ENCODE results near the gene UMAD1. TPM values are rescaled to one million over a fixed set of nuclear protein-coding genes. Genes with fewer than 3 reads are reported as not detected.

UMAD1 gene
- polyA plus RNA-seq (ENCODE audit: insufficient read length): 19.2 TPM
- long read RNA-seq, donor 1, partial matches to known transcripts: 0 of 1 reads
- long read RNA-seq, donor 1, other reads (novel, unspliced or antisense): 0 of 1 reads
- long read RNA-seq, donor 2: 0 reads
- long read RNA-seq, donor 3: 0 reads
- long read RNA-seq, donor 4: 0 reads
- long read RNA-seq, donor 5, partial matches to known transcripts: 0 of 9 reads
- long read RNA-seq, donor 5, other reads (novel, unspliced or antisense): 6 of 9 reads
- long read RNA-seq, donor 6, partial matches to known transcripts: 0 of 8 reads
- long read RNA-seq, donor 6, other reads (novel, unspliced or antisense): 8 of 8 reads
- long read RNA-seq, donor 7, partial matches to known transcripts: 0 of 2 reads
- long read RNA-seq, donor 7, other reads (novel, unspliced or antisense): 0 of 2 reads
- long read RNA-seq, donor 8: 0 reads

DNA sequence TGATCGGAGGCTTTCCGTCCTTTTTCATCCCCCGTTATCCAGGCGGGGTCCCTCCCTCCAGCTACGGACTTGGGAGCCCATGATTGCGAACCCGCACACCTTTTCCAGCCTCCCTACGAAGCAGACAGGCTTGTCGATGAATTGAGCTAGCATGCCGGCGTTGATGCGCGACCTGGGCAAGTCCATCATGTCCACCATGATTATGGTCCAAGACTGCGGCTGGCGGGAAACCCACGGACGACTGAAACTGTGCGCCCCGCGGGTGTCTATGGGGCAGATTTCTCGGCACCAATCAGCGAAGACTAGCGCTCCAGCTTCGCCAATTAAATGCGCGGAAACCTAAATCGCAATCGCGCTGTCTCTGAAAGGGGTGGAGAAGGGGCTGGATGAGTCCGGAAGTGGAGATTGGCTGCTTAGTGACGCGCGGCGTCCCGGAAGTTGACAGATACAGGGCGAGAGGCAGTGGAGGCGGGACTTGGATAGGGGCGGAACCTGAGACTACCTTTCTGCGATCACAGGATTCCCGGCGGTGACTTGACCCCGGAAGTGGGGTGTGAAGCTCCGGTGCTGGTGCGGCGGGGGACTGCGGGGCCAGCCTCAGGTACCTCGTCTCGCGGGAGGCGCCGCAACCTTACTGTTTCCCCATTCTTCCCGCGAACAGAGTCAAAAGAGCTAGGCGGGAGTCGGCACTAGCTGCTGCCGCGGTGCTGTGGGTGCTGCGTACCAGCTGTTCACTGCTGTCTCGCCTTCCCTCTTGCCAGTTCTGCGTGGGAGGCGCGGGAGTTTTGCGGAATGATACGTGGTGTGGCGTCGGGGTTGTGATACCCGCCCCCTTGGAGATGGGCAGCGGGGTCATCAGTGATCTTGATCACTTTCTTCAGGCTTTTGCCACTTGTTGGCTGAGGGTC lies at the start of gene UMAD1:
UMAD1 (plus strand) TSS at position 532 of the 908 bp plus-strand sequence. CDS start 32,620 bp downstream, outside the sequence.
- DNase-seq: peak; percentile 99

DNA sequence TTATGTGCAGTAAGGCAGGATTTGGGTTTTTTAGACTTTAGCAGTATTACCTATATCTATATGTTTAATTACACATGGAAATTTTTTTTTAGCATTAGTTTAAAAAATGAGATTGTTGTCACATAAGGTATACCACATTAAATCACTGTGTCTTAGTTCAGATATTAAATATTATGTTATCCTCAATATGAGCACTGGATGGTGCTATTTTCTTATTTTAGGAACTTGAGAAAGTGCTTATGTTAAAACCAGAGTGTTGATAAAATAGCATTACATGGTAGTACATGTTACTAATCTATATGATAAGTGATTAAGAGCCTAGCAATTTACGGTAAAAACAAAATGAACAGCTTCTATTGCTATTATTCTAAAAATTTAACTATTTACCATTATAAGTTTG lies 45.1 kb upstream of the UMAD1 start:
- peak; percentile 10 for DNase-seq

DNA sequence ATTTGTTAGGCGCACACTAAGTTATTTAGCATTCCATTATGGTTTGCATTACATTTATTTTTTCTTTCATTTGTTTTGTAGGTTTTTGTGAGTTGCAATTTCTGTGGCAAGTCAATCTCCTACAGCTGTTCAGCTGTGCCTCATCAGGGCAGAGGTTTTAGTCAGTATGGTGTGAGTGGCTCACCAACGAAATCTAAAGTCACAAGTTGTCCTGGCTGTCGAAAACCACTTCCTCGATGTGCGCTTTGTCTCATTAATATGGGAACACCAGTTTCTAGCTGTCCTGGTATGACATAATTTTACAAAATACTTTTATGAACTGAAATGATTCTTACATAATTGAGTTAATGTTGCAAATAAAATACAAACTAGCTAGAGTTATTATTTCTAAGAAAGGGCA lies 44.4 kb upstream of the UMAD1 start:
- no peak for DNase-seq

DNA sequence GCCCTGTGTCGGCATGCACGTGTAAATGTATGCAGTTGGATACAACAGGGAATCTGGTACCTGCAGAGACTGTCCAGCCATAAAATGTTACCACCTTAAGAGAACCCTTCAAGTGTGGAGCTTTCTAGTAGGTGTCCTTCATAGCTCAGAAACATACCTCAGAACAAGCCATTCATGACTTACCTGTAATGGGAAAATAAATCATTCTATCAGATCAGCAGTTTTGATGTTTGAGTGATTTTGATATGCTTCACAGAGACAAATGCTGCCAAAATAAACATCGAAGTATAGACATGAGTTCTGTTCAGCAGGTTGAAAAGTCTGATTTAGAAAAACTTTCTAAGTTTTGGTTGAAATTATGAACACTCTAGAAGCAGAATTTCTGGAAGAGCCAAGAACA lies 33.5 kb upstream of the UMAD1 start:
- DNase-seq: peak; percentile 2

DNA sequence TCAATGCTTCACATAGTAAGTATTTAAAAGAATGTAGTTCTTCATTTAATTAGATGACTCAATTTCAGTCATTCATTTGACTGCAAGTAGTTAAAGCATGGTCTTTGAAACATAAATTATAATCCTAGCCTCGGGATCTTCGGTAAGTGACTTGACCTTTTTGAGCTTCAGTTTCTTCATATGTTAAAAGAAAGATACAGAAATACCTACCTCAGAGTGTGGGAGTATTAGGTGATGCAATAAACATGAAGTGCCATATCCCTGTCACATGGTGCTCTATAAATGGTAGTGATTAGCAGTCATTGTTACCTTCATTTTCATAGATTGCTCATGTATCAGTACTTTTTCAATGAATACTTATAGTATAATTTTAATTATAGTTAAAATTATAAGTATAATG lies 31.2 kb upstream of the UMAD1 start:
- DNase-seq: no peak

DNA sequence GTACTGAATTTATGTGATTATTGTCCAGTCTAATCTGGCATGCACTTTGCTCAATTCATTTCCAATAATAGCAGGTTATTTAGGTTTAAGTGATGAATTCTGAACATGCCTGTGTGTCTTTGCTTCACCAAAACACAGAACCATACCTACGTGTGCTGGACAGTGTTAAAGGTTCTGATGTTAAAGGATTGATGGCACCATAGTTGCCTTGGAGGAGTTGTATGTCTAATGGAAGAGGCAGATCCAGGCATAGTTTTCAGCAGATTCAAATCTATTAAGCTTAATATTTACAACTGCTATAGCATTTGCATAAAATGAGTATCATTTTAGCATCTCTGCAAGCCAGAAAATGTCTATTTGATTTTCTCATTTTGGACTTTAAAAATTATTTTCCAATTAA lies 28.0 kb upstream of the UMAD1 start:
- DNase-seq: no peak

DNA sequence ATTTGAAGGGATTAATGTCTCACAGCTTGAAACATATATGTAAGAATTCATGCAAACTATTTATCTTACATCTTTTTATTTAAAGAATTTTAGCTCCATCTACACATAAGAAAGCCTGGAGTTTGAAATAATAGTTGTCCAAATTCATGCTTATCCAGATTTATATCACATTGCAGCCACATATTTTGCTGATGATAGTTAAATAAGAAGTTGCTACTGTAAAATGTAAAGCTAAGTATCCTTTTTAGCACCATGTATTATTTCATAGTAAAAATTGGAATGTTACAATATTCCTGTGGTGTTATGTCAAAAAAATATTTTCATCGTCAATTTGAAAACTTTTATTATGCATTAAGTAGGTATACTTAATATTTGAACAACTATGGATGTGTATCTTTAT lies 27.3 kb upstream of the UMAD1 start:
- DNase-seq: no peak

DNA sequence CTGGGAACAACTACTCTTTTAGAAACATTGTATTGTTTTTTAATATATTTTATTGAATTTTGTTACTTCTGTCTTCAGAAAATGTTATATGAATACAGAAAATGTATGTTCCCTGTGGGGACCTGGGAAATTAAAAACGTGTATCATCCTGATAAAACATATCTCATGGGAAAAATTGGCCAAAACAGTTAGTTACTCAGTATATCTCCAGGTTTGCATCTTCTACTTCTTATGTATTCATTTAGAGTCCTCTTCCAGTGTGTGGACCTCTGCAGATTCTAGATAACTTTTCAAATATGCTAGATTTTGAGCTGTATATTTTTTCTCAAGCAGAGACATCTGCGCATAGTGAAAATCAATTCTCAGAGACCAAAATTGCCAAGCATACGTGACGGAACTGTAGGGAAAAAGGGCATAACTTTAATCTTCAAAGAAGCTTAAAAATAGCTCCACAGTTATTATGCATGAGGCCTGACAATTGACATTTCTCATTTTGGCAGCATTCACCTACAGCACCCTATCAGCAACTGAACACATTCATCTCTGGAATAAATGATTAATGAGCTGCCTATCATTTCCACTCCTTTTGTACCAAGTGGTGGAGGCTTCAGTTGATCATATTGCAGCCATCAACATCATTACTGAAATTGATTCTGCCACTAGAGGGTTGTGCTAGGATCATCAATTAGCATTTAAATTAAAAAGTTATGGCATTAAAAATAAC lies 26.4 kb upstream of the UMAD1 start:
- DNase-seq: no peak

DNA sequence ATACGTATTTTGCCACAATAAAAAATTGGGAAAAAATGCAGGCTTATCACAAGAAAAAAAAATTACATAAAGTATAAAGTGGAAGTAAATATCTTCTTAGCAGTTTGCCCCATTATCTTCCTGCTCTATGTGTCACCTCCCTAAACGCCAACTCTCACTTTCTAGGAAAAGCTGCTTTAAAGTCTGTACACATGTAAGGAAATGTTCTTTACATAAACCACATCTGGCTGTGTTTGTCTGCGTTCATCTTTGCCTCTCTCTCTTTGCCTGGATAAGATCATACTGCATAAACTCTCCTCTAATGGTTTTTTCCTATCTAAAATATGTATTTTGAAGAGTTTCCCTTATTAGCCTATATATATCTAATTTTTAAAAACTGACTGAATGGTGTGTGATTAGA lies 23.0 kb upstream of the UMAD1 start:
- no peak for DNase-seq

DNA sequence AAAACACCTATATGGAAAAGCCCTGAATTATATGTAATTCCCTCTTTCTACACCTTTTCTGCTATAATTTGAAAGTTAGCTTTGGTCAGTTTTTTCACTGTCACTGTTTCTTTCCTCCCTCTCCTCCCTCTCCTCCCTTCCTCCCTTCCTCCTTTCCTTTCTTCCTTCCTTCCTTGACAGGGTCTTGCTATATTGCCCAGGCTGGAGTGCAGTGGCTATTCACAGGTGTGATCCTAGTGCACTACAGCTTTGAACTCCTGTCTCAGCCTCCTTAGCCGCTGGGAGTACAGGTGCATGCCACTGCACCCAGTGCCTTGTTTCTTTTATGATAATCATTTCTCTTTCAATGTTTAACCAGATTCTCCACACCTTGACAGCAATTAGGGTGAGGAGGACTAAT lies 22.1 kb upstream of the UMAD1 start:
- DNase-seq: no peak

DNA sequence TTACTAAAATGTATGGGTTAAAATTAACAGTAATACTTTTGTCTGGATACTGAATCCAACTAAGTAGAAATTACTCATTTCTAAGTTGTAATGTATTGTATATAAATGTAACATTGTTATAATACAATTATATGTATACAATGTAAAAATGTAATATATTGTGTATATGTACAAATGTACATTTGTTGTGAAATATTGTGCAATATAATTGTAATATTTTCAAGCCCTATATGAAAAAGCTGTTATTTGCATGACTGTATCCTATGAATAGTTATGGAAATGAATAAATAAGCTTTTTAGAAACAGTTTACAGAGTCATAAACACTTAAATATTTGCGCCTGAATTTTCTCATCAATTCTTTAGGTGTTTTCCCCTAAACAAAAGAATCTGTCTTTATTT lies 20.3 kb upstream of the UMAD1 start:
- DNase-seq: no peak

DNA sequence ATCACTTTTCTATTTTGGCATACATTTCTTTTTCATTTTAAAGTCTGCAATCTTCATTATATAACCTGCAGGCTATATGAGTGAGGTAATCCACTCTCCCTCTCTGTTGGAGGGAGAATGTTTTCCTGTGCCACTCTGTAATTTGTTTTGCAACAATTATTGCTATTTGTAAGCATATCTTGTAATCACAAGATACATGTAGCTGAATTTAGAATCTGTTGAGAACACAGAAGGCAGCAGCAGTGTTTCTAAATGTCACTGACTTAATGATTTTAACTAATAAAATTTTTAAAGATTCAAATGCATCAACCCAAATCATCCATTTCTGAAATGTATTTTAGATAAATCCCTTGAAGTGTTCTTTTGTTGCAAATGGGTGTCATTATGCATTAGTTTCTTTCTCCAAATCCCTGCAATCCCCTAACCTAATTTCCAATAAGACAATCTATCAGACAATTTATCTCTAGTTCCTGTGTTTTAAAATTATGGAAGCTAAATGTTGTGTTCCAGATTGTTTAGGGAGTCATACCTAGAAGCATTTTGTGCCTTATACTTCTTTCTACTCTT lies 19.8 kb upstream of the UMAD1 start:
- no peak for DNase-seq

DNA sequence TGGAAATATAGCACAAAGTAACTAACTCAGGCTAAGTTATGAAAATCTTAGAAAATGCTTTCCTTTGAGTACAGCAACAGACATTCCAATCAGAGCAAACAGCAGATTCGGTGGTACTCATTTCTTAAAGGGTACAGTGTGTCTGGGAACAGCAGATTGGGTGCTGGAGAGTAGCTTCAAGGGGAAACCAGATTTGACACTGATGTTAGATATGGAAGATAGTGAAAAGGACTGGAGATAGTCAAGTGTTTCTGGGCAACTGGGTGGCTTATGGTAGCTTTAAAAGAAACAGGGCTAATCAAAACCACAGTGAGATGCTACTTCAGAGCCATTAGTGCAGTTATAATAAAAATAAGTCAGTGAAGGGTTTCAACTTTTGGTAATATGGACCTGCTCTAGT lies 12.1 kb upstream of the UMAD1 start:
- DNase-seq: no peak

DNA sequence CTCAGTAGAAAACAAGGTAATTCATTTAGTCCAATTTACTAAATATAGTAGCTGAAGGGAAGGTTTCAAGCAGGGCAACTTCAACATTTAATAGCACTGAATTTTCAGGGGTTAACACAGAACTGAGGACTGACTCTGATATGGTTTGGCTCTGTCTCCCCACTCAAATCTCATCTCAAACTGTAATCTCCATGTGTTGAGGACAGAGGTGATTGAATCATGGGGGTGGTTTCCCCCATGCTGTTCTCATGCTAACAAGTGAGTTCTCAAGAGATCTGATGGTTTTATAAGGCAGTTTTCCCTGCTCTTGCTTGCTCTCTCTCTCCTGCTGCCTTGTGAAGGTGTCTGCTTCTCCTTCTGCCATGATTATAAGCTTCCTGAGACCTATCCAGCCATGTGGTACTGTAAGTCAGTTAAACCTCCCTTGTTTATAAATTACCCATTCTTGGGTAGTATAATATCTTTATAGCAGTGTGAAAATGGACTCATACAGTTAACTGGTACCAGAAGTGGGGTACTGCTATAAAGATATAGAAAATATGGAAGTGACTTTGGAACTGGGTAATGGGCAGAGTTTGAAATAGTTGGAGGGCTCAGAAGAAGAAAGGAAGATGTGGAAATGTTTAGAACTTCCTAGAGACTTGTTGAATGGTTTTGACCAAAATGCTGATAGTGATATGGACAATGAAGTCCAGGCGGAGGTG lies 9.8 kb upstream of the UMAD1 start:
- DNase-seq: no peak

DNA sequence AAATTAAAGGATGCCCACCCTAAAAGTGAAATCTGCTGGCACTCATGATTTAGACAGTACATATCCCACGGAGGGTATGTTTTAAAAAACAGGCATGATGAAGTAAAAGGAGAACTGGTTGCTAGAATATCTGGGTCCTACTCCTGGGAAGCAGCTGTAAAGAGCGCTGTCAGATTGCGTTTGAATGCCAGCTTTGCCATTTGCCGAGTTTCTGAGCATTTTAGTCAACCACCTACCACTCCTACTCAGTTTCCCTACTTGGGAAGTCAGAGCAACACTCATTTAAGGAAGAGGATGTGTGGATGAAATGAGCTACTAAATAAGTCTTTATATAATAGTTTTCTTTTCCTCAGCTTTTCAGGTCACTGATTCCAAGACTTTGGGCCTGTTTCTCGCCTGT lies 1.1 kb upstream of the UMAD1 start:
- DNase-seq: no peak

DNA sequence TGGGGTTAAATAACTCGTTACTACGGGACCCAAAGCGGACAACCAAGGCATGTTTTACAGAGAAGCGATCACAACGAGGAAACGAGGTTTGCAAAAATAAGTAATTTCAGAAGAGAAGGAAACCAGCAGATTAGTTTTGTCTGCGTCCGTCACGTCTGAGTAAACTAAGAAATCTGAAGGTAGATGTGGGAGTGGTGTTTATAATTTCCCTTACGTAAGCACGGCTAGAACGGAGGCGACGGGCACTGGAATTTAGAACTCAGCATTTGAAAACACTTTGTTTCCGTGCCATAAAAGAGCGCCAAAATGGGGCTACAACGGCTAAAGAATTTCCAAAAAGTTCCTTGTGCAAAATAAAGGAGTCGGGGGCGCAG lies 718 bp upstream of the UMAD1 start:
- DNase-seq: no peak

DNA sequence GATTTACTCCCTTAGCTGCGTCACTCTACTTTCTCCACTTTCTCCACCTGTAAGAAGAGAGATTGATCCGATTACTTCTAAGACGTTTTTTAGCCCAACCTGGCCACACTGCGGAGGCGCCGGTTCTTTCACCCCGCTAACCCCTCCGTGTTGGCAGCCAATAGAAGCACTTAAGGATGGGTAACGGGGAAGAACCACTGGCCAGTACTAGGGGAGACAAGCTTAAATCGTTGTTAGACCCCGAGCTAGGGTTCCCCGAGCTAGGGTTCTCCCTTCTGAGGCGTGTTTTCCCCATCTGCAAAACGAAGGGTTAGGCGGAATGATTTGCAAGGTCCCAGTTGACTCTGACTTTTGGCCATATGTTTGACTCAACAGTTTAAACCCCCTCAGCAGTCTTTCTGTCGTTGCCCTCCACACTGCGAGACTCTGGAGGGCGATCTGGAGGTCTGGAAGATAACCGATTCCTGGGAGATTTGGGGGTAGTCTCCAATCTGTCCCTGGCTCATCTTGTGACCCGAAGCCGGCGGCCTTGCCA lies 644 bp downstream of the UMAD1 start:
- no peak for DNase-seq

DNA sequence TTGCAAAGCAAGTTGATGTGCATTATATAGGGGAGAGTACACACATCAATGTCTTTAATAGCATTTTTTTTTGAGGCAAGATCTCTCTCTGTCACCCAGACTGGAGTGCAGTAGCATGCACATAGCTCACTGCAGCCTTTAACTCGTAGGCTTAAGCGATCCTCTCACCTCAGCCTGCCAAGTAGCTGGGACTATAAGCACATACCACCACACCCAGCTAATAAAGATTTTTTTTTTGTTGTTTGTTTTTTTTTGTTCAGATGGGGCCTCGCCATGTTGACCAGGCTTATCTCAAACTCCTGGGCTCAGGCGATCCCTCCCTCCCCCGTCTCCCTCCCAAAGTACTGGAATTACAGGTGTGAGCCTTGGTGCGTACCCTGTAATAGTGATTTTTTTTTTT lies 1.5 kb downstream of the UMAD1 start:
- no peak for DNase-seq

DNA sequence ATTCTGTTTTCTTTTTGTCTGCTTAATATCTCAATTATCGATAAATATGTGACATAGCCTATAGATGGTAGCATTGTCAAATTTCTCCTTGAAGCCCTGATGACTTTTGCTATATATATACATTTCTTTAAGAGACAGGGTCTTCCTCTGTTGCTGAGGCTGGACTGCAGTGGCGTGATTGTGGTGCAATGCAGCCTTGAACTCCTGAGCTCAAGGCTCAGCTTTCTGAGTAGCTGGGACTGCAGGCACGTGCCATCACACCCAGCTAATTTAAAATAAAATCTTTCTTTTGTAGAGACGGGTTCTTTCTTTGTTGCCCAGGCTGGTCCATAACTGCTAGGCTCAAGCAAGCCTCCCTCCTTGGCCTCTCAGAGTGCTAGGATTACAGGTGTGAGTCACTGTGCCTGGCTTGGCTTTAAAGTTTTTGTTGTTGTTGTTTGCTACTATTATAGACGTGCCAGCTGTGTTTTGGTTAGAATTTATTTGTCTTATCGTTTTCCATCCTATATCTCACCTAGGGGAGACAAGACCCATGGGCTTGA lies 7.0 kb downstream of the UMAD1 start:
- DNase-seq: no peak

DNA sequence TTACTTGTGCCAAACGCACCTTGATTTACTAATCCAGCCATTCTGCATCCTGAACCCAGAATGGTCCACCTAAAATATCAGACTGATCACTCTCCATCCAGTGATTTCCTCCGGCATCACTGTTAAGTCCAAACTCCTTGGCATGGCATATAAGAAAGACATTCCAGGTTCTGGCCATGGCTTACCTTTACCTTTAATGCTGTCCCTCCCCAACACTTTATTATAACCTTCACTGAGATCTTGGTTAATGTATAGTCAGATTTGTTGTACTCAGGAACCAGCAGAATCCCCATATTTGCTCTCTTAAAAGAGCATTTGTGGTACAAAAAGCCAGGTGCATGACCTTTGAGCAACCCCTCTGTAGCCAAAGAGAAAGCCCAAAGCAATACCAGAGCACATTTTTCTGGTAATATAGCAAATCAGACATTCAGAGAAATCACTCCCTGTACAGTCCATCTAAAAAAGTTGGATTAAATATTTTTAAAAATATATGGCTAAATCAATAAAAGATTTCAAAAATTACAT lies 10.2 kb downstream of the UMAD1 start:
- no peak for DNase-seq

DNA sequence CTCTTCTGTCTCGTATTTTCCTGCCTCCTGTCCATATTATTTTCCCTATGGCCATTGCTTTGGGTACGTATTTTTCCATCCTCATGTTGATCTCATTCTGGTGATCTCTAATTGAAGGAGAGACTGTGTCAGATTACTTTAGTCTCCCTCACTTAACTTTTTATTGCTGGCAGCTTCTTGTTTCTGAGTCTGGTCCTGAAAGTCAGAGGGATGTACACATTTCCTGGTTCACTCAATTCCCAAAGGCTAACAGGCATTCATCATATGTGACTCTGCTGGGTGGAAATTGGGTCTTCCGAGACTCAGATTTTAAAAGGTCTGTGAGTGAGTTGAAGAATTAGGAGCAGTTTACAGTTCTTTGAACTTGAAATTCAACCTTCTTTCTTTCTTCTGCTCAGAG lies 10.9 kb downstream of the UMAD1 start:
- DNase-seq: no peak

All from left kidney (tissue), 8 donors.